Medulla oblongata (tissue), 1 donor: ENCODE measurements around the gene CELSR1.
"Not testable (repeated sequence)": the region's sequence is repeated elsewhere in the genome, so short reads cannot be mapped to it uniquely, and the experiment has no call there.

ENCODE experiments used
- DNase-seq: peaks from one replicate; pipeline ENCODE4 v3.0.0-alpha.2; 2015; ENCODE audit errors: extremely low spot score

Gene CELSR1

DNA sequence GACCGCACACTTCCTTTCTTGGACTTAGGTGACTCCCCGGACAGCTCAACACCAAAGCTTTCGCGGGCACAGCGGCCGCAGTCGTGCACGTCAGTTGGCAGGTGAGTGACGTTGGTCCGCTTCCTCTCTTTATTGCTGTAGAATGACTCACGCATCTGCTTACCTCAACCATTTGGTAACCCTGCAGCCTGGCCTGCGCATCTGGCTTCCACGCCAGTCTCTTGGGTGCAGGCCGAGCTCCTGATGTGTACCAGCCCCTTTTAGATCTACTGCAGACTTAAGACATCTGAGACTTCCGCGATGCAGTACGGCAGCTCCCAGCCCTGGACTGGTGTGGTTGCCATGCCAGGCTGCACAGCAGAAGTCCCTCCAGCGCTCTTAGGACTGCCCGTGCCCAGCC lies 214.3 kb downstream of the CELSR1 start:
- no peak for DNase-seq

DNA sequence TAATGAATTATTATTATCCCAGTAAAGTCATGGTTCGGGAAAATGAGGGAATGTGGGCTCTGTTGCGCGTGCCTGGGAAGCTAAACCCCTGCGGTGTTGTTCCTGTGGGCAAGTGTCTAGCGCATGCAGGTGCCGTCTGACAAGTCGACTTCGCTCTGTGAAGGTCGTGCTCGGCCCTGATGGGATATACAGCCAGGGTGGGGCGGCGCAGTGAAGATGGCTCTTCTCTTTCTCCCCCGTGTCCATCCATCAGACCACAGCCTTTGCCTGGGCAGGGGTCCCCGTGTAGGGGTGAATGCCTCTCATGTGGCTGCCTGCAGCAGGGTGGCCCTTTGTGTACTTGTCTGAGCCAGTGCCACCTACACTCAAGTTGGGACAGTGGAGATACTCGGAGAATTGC lies 214.7 kb downstream of the CELSR1 start:
- no peak for DNase-seq

DNA sequence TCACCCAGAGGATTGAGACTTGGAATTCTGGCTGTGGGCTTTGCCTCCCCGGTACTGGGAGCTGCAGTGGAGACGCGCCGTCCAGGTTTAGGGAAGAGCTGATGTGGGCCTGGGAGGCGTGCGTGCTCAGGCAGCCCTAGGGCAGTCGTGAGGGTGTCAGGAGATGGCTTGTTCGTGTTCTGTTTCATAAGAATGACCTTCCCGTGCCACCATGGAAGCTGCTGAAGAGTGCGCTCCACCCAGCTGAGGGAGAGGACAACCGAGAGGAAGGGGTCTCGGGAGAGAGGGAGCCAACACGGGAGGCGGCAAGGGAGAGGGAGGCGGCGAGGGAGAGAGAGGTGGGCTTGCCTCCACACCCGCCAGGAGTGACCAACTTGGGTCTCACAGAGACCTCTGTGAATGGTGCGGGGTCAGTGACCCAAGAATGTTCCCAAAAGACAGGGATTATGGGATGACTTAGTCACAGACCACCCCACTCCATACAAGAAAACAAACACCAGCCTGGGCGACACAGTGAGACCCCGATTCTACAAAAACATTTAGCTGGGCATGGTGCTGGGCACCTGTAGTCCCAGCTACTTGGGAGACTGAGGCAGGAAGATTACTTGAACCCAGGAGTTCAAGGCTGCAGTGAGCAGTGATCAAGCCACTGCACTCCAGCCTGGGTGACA lies 216.6 kb downstream of the CELSR1 start:
- no peak for DNase-seq

GRCh38 chr22:46320166-46320710 lies 217.2 kb downstream of the CELSR1 start:
- DNase-seq, result no peak

DNA sequence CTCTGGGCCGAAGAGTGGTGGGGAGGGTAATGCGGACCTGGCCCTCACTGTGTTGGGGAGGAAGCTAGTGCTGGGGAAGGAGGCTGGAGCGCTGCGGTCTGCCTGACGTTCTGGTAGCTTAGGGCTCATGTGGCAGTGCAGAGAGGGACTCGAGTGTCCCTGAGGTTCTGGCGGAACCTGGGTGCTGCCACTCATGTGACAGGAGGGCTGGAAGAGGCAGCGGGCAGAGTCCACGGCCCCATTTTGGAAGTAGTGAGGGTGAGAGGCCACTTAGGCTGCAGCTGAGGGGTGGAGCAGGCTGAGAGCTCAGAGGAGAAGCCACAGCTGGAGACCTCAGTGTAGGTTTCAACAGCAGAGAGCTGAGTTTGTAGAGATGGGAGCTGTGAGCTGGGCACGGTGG lies 218.1 kb downstream of the CELSR1 start:
- no peak for DNase-seq

GRCh38 chr22:46318576-46318975 lies 218.8 kb downstream of the CELSR1 start:
- DNase-seq, result no peak

DNA sequence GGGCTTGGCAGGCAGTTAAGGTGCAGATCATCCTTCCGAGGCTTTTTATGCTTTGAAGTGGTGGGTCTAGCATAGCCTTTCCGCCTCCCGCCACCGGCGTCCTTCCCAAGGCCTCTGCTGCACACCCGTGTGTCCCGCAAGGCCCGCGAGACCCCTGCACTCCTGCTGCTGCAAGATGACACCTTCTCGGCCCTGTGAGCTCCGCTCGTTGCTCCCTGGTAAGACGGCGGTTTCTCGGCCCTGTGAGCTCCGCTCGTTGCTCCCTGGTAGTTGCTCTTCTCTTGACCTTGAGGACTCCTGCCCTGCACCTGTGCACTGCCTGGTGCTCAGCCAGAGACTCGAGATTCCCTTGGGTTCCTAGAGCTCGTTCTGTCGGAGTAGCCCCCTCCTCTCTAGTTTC lies 219.8 kb downstream of the CELSR1 start:
- no peak for DNase-seq

DNA sequence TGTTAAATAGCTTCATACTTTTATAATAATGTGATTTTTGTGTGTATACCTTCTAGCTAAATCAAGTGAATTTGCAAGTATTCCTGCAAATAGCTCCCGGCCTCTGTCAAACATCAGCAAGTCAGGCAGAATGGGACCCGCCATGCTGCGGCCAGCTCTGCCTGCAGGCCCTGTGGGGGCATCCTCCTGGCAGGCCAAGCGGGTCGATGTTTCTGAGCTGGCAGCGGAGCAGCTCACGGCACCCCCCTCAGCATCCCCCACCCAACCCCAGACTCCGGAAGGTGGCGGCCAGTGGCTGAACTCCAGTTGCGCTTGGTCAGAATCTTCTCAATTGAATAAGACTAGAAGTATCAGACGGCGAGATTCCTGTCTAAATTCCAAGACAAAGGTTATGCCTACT lies 221.4 kb downstream of the CELSR1 start:
- DNase-seq, result no peak

DNA sequence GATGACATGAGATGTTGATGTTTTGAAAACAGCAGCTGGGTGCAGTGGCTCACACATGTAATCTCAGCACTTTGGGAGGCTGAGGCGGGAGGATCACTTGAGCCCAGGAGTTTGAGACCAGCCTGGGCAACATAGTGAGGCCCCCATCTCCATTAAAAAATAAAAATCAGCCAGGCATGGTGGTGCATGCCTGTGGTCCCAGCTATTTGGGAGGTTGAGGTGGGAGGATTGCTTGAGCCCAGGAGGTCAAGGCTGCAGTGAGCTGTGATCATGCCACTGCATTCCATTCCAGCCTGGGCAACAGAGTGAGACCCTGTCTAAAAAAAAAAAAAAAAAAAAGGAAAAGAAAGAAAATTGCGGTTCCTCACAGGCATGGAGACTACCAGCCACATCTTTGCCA lies 224.6 kb downstream of the CELSR1 start:
- DNase-seq, result not testable (repeated sequence)

DNA sequence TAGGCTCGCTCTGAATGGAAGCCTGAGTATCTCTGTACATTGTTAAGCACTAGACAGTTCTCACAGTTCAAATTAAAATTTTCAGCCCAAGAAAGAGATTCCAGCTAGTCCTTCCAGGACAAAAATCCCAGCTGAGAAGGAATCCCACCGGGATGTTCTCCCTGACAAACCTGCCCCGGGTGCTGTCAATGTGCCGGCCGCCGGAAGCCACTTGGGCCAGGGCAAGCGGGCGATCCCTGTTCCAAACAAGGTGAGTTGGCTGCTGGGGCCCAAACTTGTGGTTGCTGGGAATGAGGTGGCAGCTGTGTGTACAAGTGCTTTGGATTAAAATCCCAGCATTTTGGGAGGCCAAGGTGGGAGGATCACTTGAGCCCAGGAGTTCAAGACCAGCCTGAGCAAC lies 225.4 kb downstream of the CELSR1 start:
- DNase-seq, result no peak
